Measurements from ENCODE around the gene RFX2. TPM values are rescaled to one million over a fixed set of nuclear protein-coding genes. Genes with fewer than 3 reads are reported as not detected.

Gene RFX2
- polyA plus RNA-seq, 2 of the 4 experiments (the other 2 are of a cell fraction): 3.7 to 3.9 TPM

GRCh38 chr19:6033744-6034264 lies 76.5 kb downstream of the RFX2 start:
- 93% methylated on average over 4 of the region's 4 CpGs for WGBS (ENCODE audit: missing lambda C conversion rate)
- Histone ChIP-seq H3K4me1 (no peaks in the 10 kb centered on the region), H3K4me2 (no peak overlapping the region), H3K27ac (no peak overlapping the region), H3K9me3 (no peaks in the 10 kb centered on the region), H3K4me3 (no peak overlapping the region)
- no peak for DNase-seq (ENCODE audit: low read depth in 1 of 2, low spot score in 1 of 2)
- no peak for FAIRE-seq
- TF ChIP-seq TFCP2L1 (CRISPR knock-in tag; IDR thresholded peaks at IDR 0.05) (no peak), HMGXB4 (CRISPR knock-in tag; IDR thresholded peaks at IDR 0.05; ENCODE audit: borderline replicate concordance) (no peak), GATA3 (IDR thresholded peaks at IDR 0.05; ENCODE audit: borderline replicate concordance) (no peak), POLR2AphosphoS2 (conservative IDR thresholded peaks at IDR 0.05; ENCODE audit: low read length) (no peak), RCOR1 (IDR thresholded peaks at IDR 0.05; ENCODE audit: low read depth, low read length) (no peak), KDM5A (IDR thresholded peaks at IDR 0.05) (no peak), RAD21 (conservative IDR thresholded peaks at IDR 0.05 in 1 of 2, IDR thresholded peaks at IDR 0.05 in 1 of 2) (no peak), NR3C1 (IDR thresholded peaks at IDR 0.05) (no peak), JUN (IDR thresholded peaks at IDR 0.05) (no peak), JUNB (IDR thresholded peaks at IDR 0.05) (no peak), PBX3 (IDR thresholded peaks at IDR 0.05) (no peak), RFX5 (IDR thresholded peaks at IDR 0.05) (no peak), SMC3 (IDR thresholded peaks at IDR 0.05) (no peak), CBX2 (IDR thresholded peaks at IDR 0.05; ENCODE audit: borderline replicate concordance, low read depth) (no peak), USF2 (IDR thresholded peaks at IDR 0.05) (no peak), ELK1 (IDR thresholded peaks at IDR 0.05; ENCODE audit: low read depth, low read length) (no peak), TP53 (CRISPR knock-in tag; IDR thresholded peaks at IDR 0.05) (no peak), MYC (IDR thresholded peaks at IDR 0.05; ENCODE audit: borderline replicate concordance, low read length) (no peak), EHMT2 (IDR thresholded peaks at IDR 0.05; ENCODE audit: low read depth) (no peak), ESRRA (IDR thresholded peaks at IDR 0.05; ENCODE audit: borderline replicate concordance, low read length) (no peak)
- ATAC-seq: no peak
- CTCF ChIA-PET: interaction anchor here (0.6 to 2.5 kb wide), 6 partner anchors 11 to 227 kb away, joined by 3 to 13 read pairs (median 6); no protein-coding TSS in a partner anchor
- POLR2A ChIA-PET: no interaction called here

- FAIRE-seq (no peak), ATAC-seq (no peak), DNase-seq (ENCODE audit: low read depth in 1 of 2, low spot score in 1 of 2) (no peak)
- Histone ChIP-seq H3K4me1 (no peaks in the 10 kb centered on the region), H3K27ac (no peak overlapping the region), H3K4me3 (no peak overlapping the region), H3K4me2 (no peak overlapping the region), H3K9me3 (no peaks in the 10 kb centered on the region)
- WGBS (ENCODE audit: missing lambda C conversion rate): 89% methylated on average over 9 of the region's 9 CpGs
- POLR2A ChIA-PET: no interaction called here
- TF ChIP-seq TFCP2L1 (CRISPR knock-in tag; IDR thresholded peaks at IDR 0.05) (no peak), ZNF302 (CRISPR knock-in tag; IDR thresholded peaks at IDR 0.05) (no peak), CEBPB (IDR thresholded peaks at IDR 0.05) (peak in 1 of 2 experiments; percentile 39; a peak in 1 of 4 replicates)
- CTCF ChIA-PET: interaction anchor here (2.1 kb wide), 1 partner anchor 16 kb away, joined by 13 read pairs; no protein-coding TSS in a partner anchor
These were observed 77.5 kb downstream of the RFX2 start for GRCh38 chr19:6032827-6033226.
